GM12865 (cell line): ENCODE results near the gene FAM78A.
A peak's percentile ranks its signal among the peaks of the same experiment; 100 is the strongest.
"Not testable (repeated sequence)": the region's sequence is repeated elsewhere in the genome, so short reads cannot be mapped to it uniquely, and the experiment has no call there.

ENCODE experiments used
- DNase-seq: peaks from one replicate; pipeline ENCODE4 v3.0.0; 2010; ENCODE audit warnings: low read depth
- H3K4me3 ChIP-seq: 2 replicates; pipeline ENCODE4 v1.5.1; 2011; ENCODE audit warnings: mild to moderate bottlenecking, low read depth, low read length, control low read depth
- CTCF ChIP-seq: IDR thresholded peaks from 2 replicates; pipeline ENCODE4 v1.5.1; 2011; ENCODE audit warnings: low read length, control low read depth, low read depth, inconsistent platforms; ENCODE audit not compliant: insufficient read depth; ENCODE audit errors: missing control alignments

The FAM78A gene

GRCh38 chr9:131255676-131256197, 20.6 kb downstream of the FAM78A start:
- TF ChIP-seq CTCF: no peak
- peak overlapping the region; percentile 77 for H3K4me3 ChIP-seq
- peak; percentile 58 for DNase-seq

- peak overlapping the region; percentile 77 for H3K4me3 ChIP-seq
- no peak for DNase-seq
- TF ChIP-seq CTCF: no peak
These were observed 21.7 kb downstream of the FAM78A start for GRCh38 chr9:131254626-131255025.

GRCh38 chr9:131253891-131254491, 22.3 kb downstream of the FAM78A start:
- TF ChIP-seq CTCF: no peak
- peak; percentile 64 for DNase-seq
- no peak overlapping the region for H3K4me3 ChIP-seq

- H3K4me3 ChIP-seq: peak overlapping the region; percentile 78
- TF ChIP-seq CTCF: no peak
- DNase-seq: no peak
These were observed 24.2 kb downstream of the FAM78A start for GRCh38 chr9:131252120-131252519.

GRCh38 chr9:131246618-131247017, 29.7 kb downstream of the FAM78A start:
- no peak for DNase-seq
- H3K4me3 ChIP-seq: no peak overlapping the region
- no peak for TF ChIP-seq CTCF

- H3K4me3 ChIP-seq, DNase-seq: not testable (repeated sequence)
These were observed 32.0 kb downstream of the FAM78A start for GRCh38 chr9:131244331-131244730.

- no peak for TF ChIP-seq CTCF
- DNase-seq: no peak
- no peak overlapping the region for H3K4me3 ChIP-seq
These were observed 36.0 kb downstream of the FAM78A start for GRCh38 chr9:131240047-131240921.
